HepG2 (cell line): ENCODE data around the gene ZKSCAN3. TPM values are rescaled to one million over a fixed set of nuclear protein-coding genes. Genes with fewer than 3 reads are reported as not detected.

Source experiments
- CC2D1A ChIP-seq: sonication (generic); formaldehyde crosslinking; IDR thresholded peaks from 2 replicates; pipeline ENCODE4 v1.8.1; 2023; ENCODE audit warnings: mild to moderate bottlenecking, missing genetic modification reagents
- DPF2 ChIP-seq: sonication (generic); formaldehyde crosslinking; IDR thresholded peaks from 2 replicates; pipeline ENCODE4 v1.4.0; 2020; ENCODE audit warnings: mild to moderate bottlenecking, low read depth, missing genetic modification reagents, borderline replicate concordance
- ELF3 ChIP-seq: IDR thresholded peaks from 2 replicates; pipeline ENCODE4 v1.6.1; 2016; ENCODE audit warnings: missing genetic modification reagents, missing compliant biosample characterization
- FOXP1 ChIP-seq, 2 experiments: fragments of 450-650 bp in 1 of 2; IDR thresholded peaks; 2 replicates each; pipeline ENCODE4 v1.6.1; 2017 to 2018; ENCODE audit warnings: antibody characterized with exemption in 1 of 2
- GMEB2 ChIP-seq: IDR thresholded peaks from 2 replicates; pipeline ENCODE4 v1.6.1; 2016; ENCODE audit warnings: missing biosample characterization, missing genetic modification reagents, low read depth
- HNF4G ChIP-seq, 2 experiments: sonication (generic) in 1 of 2; formaldehyde crosslinking in 1 of 2; IDR thresholded peaks; 2 replicates each; pipeline versions ENCODE4 v1.4.0 to v1.6.1; 2011 to 2020; ENCODE audit warnings: borderline replicate concordance in 2 of 2, low read depth in 2 of 2, mild to moderate bottlenecking in 2 of 2, low read length in 1 of 2, missing genetic modification reagents in 1 of 2, moderate library complexity in 1 of 2
- HOXA5 ChIP-seq: sonication (generic); formaldehyde crosslinking; IDR thresholded peaks from 2 replicates; pipeline ENCODE4 v1.4.0; 2020; ENCODE audit warnings: missing genetic modification reagents
- MAFF ChIP-seq: IDR thresholded peaks from 2 replicates; pipeline ENCODE4 v1.6.1; 2011; ENCODE audit warnings: low read depth, low read length, improper control_type of control experiment
- NR3C1 ChIP-seq: sonication (generic); formaldehyde crosslinking; IDR thresholded peaks from 2 replicates; pipeline ENCODE4 v1.4.0; 2020; ENCODE audit warnings: missing genetic modification reagents
- RCOR2 ChIP-seq: IDR thresholded peaks from 2 replicates; pipeline ENCODE4 v1.6.1; 2016; ENCODE audit warnings: missing biosample characterization, missing genetic modification reagents
- ZNF205 ChIP-seq: IDR thresholded peaks from 2 replicates; pipeline ENCODE4 v1.6.1; 2018; ENCODE audit warnings: missing biosample characterization, missing genetic modification reagents
- ZNF790 ChIP-seq: sonication (generic); formaldehyde crosslinking; IDR thresholded peaks from 2 replicates; pipeline ENCODE4 v1.8.0; 2022; ENCODE audit warnings: missing genetic modification reagents, mild to moderate bottlenecking, borderline replicate concordance
- ZSCAN9 ChIP-seq: IDR thresholded peaks from 2 replicates; pipeline ENCODE4 v1.6.1; 2016; ENCODE audit warnings: borderline replicate concordance
- polyA plus RNA-seq, 8 experiments: library from polyadenylated mRNA; depleted of rRNA in 3 of 8; stranded (reverse) in 7 of 8; unstranded in 1 of 8; fragments of >200 nt; fragmentation: Illumina TruSeq in 4 of 8; extraction: Trizol in 4 of 8; gene quantifications; 2 replicates each; pipeline versions ENCODE4 v1.2.1 to v1.2.3, GENCODE V29; 2011 to 2016; ENCODE audit warnings: low read depth in 4 of 8, missing spikeins in 1 of 8, mixed read lengths in 1 of 8; ENCODE audit not compliant: insufficient read depth in 1 of 8
- total RNA-seq, 5 experiments: library from RNA; depleted of rRNA; stranded (reverse); fragments of >200 nt; fragmentation: Illumina TruSeq; extraction: Trizol; gene quantifications; 2 replicates each; pipeline ENCODE4 v1.2.3, GENCODE V29; 2016; ENCODE audit warnings: low read depth in 1 of 5
- TF ChIP-seq, protein P1 (sequence below): sonication (generic); formaldehyde crosslinking; IDR thresholded peaks from 2 replicates; pipeline ENCODE4 v1.4.0; 2020; ENCODE audit warnings: mild to moderate bottlenecking, low read depth, missing genetic modification reagents
- TF ChIP-seq, protein P2 (sequence below): sonication (generic); formaldehyde crosslinking; IDR thresholded peaks from 2 replicates; pipeline ENCODE4 v1.4.0; 2020; ENCODE audit warnings: missing genetic modification reagents, mild to moderate bottlenecking, borderline replicate concordance
- TF ChIP-seq, protein P3 (sequence below): sonication (generic); formaldehyde crosslinking; IDR thresholded peaks from 2 replicates; pipeline ENCODE4 v1.5.0; 2020; ENCODE audit warnings: mild to moderate bottlenecking, missing genetic modification reagents, borderline replicate concordance

ZKSCAN3 gene
- total and polyA plus RNA-seq, 2 of the 13 experiments (the other 11 are each of a cell fraction or from before 2014, with no cell fraction given) = 3.3 to 7.4 TPM

DNA sequence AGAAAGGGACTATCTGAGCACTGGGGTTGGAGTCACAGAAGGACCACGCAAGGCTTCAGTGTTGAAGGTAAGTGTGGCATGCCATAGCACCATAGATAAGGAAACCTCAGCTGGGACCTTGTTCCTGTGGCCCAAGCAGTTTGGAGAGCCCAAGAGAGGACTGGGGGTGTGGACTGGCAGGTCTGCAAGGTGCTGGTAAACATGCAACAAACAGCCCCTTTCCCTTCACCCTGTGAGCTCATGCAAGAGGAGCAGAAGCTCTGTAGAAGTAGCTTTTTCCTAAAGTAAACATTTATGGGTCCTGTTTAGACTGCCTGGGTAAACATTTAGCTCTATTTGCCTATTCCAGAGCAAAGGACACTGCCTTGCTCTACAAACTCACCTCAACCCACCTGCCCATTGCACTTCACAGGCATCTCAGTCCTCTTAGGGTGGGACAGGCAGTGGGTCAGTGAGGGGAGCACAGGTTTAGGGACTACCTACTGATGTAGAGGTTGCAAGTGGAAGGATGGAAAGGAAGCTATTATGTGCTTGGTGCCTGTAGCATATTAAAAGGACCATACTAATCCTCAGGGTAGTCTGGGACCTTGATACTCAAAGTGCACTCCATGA, 25.8 kb upstream of the ZKSCAN3 start (continued):
- no peak for TF ChIP-seq NR3C1 (CRISPR knock-in tag)
- peak; percentile 60; the same call in 1 of the 2 replicates for TF ChIP-seq ZSCAN9 (CRISPR knock-in tag)
- TF ChIP-seq DPF2 (CRISPR knock-in tag) = peak; percentile 86; the same call in 1 of the 2 replicates
- TF ChIP-seq GMEB2 = no peak
- TF ChIP-seq, protein P1, sequence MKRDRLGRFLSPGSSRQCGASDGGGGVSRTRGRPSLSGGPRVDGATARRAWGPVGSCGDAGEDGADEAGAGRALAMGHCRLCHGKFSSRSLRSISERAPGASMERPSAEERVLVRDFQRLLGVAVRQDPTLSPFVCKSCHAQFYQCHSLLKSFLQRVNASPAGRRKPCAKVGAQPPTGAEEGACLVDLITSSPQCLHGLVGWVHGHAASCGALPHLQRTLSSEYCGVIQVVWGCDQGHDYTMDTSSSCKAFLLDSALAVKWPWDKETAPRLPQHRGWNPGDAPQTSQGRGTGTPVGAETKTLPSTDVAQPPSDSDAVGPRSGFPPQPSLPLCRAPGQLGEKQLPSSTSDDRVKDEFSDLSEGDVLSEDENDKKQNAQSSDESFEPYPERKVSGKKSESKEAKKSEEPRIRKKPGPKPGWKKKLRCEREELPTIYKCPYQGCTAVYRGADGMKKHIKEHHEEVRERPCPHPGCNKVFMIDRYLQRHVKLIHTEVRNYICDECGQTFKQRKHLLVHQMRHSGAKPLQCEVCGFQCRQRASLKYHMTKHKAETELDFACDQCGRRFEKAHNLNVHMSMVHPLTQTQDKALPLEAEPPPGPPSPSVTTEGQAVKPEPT (CRISPR knock-in tag) = no peak
- TF ChIP-seq ELF3 = peak; percentile 28; the same call in 1 of the 2 replicates
- peak; percentile 61; the same call in 1 of the 2 replicates for TF ChIP-seq FOXP1 (IDR thresholded peaks at IDR 0.05)
- TF ChIP-seq FOXP1 (CRISPR knock-in tag; IDR thresholded peaks at IDR 0.05) = peak; percentile 96
- TF ChIP-seq HNF4G (IDR thresholded peaks at IDR 0.05; ENCODE audit: borderline replicate concordance, low read depth, low read length) = peak; percentile 60
- peak; percentile 36; the same call in 1 of the 2 replicates for TF ChIP-seq HNF4G (CRISPR knock-in tag; IDR thresholded peaks at IDR 0.05; ENCODE audit: borderline replicate concordance, low read depth)
- TF ChIP-seq ZNF205 (CRISPR knock-in tag) = peak; percentile 59; the same call in 1 of the 2 replicates
- TF ChIP-seq, protein P2, sequence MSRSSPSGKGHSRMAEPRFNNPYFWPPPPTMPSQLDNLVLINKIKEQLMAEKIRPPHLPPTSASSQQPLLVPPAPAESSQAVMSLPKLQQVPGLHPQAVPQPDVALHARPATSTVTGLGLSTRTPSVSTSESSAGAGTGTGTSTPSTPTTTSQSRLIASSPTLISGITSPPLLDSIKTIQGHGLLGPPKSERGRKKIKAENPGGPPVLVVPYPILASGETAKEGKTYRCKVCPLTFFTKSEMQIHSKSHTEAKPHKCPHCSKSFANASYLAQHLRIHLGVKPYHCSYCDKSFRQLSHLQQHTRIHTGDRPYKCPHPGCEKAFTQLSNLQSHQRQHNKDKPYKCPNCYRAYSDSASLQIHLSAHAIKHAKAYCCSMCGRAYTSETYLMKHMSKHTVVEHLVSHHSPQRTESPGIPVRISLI (CRISPR knock-in tag) = no peak
- no peak for TF ChIP-seq ZNF790 (CRISPR knock-in tag)
- TF ChIP-seq HOXA5 (CRISPR knock-in tag) = no peak; the same call in 1 of the 2 replicates
- TF ChIP-seq MAFF = 0 out of 2 replicates have a peak, but pooled peaks have one; percentile 3
- TF ChIP-seq CC2D1A (CRISPR knock-in tag) = no peak
- 0 out of 2 replicates have a peak, but pooled peaks have one; percentile 19 for TF ChIP-seq RCOR2 (CRISPR knock-in tag)
- TF ChIP-seq, protein P3, sequence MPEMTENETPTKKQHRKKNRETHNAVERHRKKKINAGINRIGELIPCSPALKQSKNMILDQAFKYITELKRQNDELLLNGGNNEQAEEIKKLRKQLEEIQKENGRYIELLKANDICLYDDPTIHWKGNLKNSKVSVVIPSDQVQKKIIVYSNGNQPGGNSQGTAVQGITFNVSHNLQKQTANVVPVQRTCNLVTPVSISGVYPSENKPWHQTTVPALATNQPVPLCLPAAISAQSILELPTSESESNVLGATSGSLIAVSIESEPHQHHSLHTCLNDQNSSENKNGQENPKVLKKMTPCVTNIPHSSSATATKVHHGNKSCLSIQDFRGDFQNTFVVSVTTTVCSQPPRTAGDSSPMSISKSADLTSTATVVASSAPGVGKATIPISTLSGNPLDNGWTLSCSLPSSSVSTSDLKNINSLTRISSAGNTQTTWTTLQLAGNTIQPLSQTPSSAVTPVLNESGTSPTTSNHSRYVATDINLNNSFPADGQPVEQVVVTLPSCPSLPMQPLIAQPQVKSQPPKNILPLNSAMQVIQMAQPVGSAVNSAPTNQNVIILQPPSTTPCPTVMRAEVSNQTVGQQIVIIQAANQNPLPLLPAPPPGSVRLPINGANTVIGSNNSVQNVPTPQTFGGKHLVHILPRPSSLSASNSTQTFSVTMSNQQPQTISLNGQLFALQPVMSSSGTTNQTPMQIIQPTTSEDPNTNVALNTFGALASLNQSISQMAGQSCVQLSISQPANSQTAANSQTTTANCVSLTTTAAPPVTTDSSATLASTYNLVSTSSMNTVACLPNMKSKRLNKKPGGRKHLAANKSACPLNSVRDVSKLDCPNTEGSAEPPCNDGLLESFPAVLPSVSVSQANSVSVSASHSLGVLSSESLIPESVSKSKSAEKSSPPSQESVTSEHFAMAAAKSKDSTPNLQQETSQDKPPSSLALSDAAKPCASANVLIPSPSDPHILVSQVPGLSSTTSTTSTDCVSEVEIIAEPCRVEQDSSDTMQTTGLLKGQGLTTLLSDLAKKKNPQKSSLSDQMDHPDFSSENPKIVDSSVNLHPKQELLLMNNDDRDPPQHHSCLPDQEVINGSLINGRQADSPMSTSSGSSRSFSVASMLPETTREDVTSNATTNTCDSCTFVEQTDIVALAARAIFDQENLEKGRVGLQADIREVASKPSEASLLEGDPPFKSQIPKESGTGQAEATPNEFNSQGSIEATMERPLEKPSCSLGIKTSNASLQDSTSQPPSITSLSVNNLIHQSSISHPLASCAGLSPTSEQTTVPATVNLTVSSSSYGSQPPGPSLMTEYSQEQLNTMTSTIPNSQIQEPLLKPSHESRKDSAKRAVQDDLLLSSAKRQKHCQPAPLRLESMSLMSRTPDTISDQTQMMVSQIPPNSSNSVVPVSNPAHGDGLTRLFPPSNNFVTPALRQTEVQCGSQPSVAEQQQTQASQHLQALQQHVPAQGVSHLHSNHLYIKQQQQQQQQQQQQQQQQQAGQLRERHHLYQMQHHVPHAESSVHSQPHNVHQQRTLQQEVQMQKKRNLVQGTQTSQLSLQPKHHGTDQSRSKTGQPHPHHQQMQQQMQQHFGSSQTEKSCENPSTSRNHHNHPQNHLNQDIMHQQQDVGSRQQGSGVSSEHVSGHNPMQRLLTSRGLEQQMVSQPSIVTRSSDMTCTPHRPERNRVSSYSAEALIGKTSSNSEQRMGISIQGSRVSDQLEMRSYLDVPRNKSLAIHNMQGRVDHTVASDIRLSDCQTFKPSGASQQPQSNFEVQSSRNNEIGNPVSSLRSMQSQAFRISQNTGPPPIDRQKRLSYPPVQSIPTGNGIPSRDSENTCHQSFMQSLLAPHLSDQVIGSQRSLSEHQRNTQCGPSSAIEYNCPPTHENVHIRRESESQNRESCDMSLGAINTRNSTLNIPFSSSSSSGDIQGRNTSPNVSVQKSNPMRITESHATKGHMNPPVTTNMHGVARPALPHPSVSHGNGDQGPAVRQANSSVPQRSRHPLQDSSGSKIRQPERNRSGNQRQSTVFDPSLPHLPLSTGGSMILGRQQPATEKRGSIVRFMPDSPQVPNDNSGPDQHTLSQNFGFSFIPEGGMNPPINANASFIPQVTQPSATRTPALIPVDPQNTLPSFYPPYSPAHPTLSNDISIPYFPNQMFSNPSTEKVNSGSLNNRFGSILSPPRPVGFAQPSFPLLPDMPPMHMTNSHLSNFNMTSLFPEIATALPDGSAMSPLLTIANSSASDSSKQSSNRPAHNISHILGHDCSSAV (CRISPR knock-in tag) = no peak
